Stimulated activated CD8-positive, alpha-beta memory T cell treated with anti-CD3 and anti-CD28 coated beads, Interleukin-12 subunit alpha, Interleukin-12 subunit beta, amount 100 ng/mL, for 1 hour (primary cell): ENCODE results near the gene C12orf75.
"Not testable (repeated sequence)": the region's sequence is repeated elsewhere in the genome, so short reads cannot be mapped to it uniquely, and the experiment has no call there.

Source experiments
- DNase-seq: peaks from one replicate; pipeline ENCODE4 v3.0.0-alpha.2; 2020; ENCODE audit warnings: low read depth

The C12orf75 gene

DNA sequence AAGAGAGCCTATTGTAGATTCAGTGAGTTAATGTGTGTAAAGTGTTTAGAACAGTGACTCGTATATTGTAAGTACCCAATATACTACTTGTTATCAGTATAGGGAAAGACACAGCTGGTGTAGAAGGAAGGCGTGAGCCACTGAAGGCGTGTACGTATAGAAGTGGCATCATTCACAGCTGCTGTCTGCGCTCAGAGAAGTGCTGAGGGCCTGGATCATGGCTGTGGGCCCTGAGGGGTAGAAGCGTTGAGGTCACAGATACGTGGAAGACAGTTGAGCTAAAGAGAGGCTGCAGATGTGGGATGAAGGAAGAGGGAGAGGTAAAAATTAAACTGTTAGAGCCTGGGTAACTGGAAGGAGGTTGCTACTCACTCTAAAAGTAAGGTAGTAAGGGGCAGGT lies 5.9 kb downstream of the C12orf75 start:
- no peak for DNase-seq

GRCh38 chr12:105337391-105337790 lies 6.9 kb downstream of the C12orf75 start:
- DNase-seq, result no peak

GRCh38 chr12:105338966-105339365 lies 8.5 kb downstream of the C12orf75 start:
- DNase-seq, result no peak

DNA sequence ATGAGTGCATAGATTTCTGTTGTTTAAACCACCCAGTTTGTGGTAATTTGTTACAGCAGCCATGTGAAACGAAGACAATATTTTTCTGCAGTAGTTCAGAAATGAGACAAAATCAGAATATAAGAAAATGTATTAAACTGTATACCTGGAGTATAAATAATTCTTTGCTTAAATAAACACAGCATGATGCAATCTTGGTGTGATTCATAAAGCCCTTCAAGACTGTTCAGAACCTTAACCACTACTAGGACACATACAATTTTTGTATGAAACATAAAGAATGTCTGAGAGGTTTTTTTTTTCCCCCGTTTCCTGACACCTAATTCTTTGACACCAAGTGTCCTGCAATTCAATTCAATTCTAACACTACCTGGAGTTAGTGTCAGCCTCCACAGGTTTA lies 10.5 kb downstream of the C12orf75 start:
- DNase-seq, result no peak

DNA sequence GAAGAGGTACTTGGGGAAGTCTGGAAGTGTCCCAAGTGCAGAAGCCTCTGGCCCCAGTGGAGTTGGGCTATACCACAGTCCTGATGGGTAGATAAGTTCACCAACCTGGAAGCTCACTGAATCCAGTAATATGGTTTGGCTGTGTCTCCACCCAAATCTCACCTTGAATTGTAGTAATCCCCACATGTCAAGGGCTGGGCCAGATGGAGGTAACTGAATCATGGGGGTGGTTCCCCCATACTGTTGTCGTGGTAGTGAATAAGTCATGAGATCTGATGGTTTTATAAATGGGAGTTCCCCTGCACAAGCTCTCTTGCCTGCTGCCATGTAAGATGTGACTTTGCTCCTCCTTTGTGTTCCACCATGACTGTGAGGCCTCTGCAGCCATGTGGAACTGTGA lies 11.1 kb downstream of the C12orf75 start:
- not testable (repeated sequence) for DNase-seq

- DNase-seq, result no peak
Measured at GRCh38 chr12:105342464-105342863, 12.0 kb downstream of the C12orf75 start.

DNA sequence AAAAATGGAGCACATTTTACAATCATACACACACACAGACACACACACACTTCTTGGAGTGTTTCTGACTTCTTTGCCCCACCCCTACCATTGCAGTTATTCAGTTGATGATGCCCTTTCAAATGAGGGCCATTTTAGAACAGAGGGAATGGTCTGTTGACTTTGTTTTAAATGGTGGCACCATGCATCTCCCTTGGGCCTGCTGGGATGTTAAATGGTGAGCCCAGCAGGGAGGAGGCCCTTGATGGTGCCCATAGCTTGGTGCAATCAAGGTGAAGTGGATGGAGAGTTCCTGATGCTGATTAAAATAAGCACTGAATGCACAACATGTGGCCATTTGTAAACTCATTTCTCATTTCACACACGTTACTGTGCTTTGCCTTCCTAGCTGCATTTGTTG lies 13.3 kb downstream of the C12orf75 start:
- DNase-seq, result no peak

GRCh38 chr12:105347499-105347898 lies 17.0 kb downstream of the C12orf75 start:
- DNase-seq, result no peak

DNA sequence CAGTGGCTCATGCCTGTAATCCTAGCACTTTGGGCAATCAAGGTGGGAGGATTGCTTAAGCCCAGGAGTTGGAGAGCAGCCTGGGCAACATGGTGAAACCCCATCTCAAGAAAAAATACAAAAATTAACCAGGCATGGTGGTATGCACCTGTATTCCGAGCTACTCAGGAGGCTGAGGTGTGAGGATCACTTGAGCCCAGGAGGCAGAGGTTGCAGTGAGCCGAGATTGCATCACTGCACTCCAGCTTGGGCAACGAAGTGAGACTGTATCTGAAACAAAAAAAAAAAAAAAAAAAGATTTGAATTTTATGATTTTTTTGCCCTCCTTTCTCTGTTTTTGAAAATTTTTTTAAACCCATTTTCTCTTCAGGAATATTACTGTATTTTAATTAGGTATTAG lies 17.7 kb downstream of the C12orf75 start:
- DNase-seq, result no peak

- no peak for DNase-seq
Measured at GRCh38 chr12:105348561-105348960, 18.1 kb downstream of the C12orf75 start.

GRCh38 chr12:105349138-105349537 lies 18.6 kb downstream of the C12orf75 start:
- DNase-seq, result no peak

GRCh38 chr12:105351523-105351922 lies 21.0 kb downstream of the C12orf75 start:
- DNase-seq, result no peak

DNA sequence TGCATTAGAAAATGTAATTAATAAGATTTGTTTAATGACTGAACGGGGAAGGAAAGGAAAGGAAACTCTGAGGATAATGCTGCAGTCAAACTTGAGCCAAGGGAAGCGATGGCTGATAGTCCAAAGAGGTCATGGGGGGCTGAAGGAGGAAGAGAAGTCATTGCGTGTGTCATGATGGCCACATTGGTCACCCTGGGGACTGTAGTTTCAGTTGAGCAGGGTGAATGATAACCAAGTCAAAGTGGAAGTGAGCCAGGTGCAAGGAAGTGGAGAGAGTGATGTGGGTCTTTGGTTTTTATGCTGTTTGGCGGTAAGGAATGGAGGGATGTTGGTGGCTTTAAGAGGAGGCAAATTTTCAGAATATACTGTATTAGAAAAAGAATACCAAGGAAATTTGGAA lies 21.6 kb downstream of the C12orf75 start:
- no peak for DNase-seq

DNA sequence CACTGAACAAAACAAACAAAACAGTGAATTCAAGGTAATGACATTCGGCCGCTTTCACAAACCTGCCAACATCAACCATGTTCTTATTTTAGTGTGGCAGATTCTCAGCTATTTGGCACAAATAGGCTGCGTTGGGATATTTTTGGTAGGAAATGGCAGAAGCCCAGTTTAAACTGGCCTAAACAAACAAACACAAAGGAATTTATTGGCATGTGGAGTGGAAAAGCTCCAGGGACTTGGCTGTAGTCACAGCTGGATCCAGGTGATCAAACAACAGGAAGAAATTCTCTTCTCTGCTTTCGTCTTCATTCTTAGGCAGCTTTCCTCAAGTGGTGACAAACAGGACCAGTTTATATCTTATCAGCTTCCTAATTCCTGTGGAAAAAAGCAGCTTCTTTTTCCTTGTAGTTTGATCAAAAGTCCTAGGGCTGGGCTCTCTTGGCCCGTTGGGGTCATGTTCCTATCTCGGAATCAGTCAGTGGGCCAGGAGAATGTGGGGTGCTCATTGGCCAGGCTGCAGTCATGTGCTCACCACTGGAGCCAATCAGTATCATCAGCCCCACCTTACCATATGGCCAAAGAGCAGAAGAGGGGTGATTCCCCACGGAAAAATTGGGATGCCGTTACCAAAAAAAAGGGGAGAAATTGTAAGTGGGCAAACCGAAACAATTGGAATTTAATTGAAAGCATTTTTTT lies 22.6 kb downstream of the C12orf75 start:
- DNase-seq, result no peak

- no peak for DNase-seq
Measured at GRCh38 chr12:105355752-105356151, 25.3 kb downstream of the C12orf75 start.

DNA sequence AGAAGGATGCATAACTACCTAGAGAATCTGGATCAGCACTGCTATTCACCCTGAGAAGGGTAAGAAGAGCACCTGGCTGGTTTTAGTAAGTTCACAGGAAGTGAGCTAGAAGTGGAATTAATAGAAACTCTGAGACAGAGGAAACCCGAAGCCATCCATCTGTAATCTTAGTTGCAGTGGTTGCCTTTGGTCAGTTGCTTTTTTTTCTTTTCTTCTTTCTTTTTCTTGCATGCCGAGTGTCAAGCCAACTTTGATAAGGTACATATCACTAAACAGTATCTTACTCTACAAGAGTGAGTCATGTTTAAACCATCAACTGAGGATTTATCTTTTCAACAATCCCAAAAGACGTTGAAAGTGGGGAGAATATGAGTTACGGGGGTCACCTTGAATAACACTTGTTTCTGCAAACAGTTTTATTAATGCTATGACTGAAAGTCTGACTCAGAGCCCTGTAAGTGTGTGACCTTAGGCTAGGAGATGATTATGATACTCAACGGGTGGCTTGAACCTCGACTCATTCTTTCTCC lies 26.7 kb downstream of the C12orf75 start:
- DNase-seq, result no peak

GRCh38 chr12:105358789-105359188 lies 28.3 kb downstream of the C12orf75 start:
- no peak for DNase-seq

DNA sequence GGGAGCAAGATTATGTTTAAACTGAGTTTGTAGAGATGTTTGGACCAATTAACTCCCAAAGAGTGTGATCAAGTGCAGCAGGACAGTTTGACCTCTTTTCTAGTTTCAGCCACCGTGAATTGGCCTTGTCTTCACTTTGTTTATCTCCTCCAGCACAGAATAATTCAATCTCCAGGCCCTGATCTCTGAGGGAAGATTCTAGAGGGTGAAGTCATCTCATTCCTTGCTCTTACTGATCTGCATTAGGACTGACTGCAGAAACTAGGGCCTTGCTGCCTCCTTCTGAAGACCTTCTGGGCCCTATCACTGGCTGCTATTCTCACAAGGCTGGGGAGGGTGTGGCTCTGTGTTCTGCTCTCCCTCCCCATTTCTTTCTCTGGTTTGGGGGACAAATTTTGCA lies 29.4 kb downstream of the C12orf75 start:
- no peak for DNase-seq

- DNase-seq, result no peak
Measured at GRCh38 chr12:105363890-105364289, 33.4 kb downstream of the C12orf75 start.

- DNase-seq, result no peak
Measured at GRCh38 chr12:105365231-105365630, 34.7 kb downstream of the C12orf75 start.

DNA sequence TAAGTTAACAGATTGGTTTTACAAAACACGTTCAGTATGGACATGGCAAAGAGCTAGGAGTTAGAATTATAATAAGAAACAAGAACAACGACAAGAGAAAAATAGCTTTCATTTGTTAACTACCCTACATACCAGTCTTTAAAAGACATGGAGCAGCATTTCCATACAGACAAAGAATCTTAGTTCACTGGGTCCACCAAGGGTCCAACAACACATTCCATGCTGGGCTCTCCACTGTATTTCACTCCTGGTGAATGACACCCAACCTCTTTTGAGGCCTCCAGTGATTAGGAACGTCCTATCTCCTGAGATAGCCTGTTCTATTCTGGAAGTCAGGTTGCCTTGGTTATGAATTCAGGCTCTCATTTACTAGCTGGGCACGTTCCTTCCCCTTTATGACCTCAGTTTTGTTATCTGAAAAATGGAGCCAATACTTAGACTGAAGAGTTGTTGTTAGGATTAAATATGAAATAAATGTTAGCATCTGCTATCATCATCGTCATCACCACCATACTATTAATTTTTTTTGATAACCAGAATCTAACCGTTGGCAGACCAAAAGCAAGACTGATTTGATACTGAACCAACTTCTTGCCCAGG lies 37.7 kb downstream of the C12orf75 start:
- DNase-seq, result no peak

- DNase-seq, result no peak
Measured at GRCh38 chr12:105369014-105369413, 38.5 kb downstream of the C12orf75 start.

DNA sequence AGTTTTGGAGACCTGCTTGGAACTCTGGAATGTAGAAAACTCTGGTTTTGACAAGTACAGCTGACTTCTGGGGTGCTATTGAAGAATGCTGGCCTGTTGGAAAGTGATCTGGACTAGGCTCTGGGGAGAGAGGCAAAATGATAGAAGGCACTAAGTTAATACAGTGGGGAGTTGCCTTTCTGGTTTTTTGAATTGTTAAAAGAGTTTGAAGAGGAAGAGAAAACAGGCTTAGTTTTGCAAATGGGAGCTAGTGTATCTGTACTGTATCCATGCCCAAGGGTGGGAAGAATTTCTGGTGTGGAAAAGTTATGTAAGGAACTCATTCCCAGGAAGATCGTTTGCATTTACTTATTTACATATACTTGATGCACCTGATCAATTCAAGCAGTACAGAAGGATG lies 43.8 kb downstream of the C12orf75 start:
- DNase-seq, result no peak

GRCh38 chr12:105377077-105377476 lies 46.6 kb downstream of the C12orf75 start:
- DNase-seq, result no peak
